ENCODE results near the gene DIRAS1.
"Not testable (repeated sequence)": the region's sequence is repeated elsewhere in the genome, so short reads cannot be mapped to it uniquely, and the experiment has no call there.

The DIRAS1 gene

DNA sequence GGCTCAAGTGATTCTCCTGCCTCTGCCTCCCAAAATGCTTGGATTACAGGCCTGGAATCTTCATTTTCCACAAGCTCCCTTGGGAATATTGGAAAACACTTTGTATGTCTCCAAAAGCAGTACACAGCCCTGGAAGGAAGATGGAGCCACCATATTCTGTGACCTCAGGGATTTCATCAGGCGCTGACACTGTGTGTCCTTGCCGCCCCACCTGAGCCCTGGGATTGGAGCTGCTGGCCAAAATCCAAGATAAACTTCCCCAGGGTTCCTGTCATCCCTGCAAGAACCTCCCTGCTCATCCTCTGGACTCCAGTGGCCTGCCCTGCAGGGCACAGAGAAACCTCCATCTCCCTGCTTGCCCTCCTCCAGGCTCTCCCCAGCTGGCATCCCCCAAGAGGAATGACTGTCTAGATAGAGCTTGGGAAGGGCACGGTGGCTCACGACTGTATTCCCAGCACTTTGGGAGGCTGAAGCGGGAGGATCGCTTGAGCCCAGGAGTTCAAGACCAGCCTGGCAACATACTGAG lies 17.4 kb downstream of the DIRAS1 start:
- FAIRE-seq, result no peak

DNA sequence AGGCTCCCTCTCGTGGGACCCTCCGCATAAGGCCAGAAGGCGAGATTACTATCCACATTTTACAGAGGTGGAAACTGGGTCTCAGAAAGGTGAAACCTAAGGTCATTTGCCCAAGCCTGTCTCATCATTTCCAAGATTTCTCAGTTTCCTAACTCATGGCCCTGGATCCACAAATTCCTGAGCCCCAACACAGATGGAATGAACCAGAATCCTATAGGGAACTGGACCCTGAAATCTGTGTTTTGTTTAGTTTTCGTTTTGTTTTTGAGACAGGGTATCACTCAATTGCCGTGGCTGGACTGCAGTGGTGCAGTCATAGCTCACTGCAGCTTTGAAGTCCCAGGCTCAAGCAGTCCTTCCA lies 18.1 kb downstream of the DIRAS1 start:
- FAIRE-seq, result no peak

- no peak for FAIRE-seq
Measured at GRCh38 chr19:2702170-2703076, 18.7 kb downstream of the DIRAS1 start, which contains the start of gene GNG7. GNG7 (minus strand) TSS chr19:2702694; CDS start chr19:2520688, 182,006 bp downstream.

DNA sequence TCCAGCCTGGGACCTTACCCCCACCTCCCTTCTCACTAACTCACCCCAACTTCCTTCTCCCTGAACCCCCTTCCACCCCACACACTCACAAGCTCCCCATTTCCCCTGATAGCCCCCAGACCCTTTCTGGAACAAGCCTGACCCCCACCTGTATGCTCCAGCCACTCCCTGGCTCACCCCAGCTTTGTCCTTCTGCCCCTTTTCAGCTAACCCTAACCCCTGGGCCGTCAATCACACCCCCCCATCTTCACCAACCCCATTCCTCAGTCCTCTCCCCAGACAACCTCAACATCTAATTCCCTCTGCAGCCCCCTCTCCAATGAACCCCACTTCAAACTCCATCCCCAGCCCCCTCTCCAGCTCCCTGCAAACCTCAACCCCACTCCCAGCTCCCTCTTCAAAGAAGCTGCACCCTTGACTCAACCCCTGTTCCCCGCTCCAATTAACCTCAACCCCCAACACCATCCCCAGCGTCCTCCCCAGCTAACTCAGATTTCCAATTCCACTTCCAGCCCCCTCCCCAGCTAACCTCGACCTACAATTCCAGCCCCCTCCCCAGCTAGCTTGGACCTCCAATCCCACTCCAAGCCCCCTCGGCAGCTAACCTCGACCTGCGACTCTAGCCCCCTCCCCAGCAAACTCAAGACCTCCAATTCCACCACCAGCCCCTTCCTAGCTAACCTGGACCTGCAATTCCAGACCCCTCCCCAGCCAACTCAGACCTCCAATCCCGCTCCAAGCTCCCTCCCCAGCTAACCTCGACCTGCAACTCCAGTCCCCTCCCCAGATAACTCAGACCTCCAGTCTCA lies 19.6 kb downstream of the DIRAS1 start:
- no peak for FAIRE-seq

- FAIRE-seq, result no peak
Measured at GRCh38 chr19:2700660-2701360, 20.4 kb downstream of the DIRAS1 start.

- no peak for FAIRE-seq
Measured at GRCh38 chr19:2699413-2700140, 21.6 kb downstream of the DIRAS1 start.

- FAIRE-seq, result no peak
Measured at GRCh38 chr19:2694196-2694595, 27.0 kb downstream of the DIRAS1 start.

DNA sequence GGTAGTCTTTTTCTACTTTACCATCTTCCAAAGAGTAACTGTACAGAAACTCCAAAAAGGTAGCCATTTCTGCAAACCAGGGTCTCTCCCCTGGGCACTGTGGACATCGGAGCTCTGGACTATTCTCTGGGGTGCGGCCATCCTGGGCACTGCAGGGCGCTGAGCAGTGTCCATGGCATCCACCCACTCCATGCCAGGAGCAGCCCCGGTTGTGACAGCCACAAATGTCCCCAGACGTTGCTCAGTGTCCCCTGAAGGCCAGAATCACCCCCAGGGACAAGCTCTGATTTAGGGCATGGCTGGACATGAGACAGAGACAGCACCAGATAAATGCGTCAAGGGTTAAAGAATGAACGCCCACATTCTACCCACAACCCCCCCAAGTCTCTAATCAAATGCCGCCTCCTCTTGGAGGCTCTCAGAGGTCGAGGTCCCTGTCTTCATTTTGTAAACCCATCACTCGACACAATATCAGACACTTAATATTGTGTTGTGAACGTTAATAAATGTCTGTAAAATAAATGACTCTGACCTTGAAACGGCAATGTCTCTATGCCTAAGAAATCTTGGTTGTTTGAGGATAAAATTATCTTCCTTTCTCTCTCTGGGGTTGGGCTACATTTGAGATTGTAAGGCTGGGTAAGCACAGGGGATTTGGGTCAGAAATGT lies 27.5 kb downstream of the DIRAS1 start:
- no peak for FAIRE-seq

GRCh38 chr19:2691951-2692350 lies 29.2 kb downstream of the DIRAS1 start:
- FAIRE-seq, result no peak

- FAIRE-seq, result no peak
Measured at GRCh38 chr19:2690856-2691255, 30.3 kb downstream of the DIRAS1 start.

DNA sequence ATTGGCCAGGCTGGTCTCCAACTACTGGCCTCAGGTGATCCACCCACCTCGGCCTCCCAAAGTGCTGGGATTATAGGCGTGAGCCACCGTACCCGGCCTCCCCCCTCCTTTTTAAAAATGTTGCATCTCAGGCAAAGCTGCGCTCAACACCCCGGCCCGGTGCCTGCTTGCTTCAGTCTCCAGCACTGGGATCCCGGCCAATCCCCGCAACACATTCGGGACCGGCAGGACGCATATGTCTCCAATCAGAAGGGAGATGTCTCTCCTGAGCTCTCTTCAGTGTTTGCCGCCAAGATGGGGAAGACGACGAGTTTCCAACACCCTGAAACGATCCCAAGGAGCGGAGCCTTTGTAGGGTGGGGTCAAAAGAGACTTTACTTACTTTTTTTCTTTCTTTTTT lies 34.8 kb downstream of the DIRAS1 start:
- FAIRE-seq, result no peak

DNA sequence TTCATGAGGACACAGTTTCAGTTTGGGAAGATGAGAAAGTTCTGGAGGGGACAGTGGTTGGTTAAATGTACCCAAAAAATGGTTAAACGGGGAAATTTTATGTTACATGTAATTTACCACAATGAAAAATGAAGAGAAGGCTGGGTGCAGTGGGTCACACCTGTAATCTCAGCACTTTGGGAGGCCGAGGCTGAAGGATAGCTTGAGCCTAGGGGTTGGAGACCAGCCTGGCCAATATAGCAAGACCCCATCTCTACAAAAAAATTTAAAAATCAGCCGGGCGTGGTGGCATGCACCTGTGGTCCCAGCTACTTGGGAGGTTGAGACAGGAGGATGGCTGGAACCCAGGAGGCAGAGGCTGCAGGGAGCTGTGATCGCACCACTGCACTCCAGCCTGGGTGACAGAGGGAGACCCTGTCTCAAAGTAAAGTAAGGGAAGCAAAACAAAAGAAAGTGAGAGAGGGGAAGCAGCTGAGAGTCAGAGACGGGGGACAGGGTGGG lies 35.9 kb downstream of the DIRAS1 start:
- FAIRE-seq, result no peak

DNA sequence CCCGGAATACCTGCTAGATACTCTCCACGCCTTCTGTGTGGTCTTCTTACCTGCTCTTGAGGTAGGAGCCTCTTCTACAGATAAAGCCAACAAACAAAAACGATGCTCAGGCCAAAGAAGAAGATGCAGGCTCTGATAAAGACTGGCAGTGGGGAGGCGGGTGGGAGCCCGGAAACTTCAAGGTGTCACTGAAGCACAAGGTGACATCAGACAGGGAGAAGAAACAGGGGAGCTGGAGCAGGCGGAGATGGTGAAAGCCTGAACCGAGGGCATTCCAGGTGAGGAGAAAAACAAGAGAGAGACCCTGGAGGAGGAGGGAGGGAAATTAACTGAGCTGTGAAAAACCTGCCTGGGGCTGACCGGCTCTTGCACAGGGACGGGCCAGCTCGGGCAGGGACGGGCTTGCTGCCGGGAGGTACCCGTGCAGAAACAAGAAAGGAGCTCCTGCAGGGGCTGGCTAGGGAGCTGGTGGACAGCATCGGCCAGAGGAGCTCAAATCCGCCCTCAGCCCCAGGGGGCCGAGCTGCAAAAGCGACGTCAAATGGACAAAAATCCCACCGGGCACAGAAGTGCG lies 37.7 kb downstream of the DIRAS1 start:
- FAIRE-seq, result no peak

DNA sequence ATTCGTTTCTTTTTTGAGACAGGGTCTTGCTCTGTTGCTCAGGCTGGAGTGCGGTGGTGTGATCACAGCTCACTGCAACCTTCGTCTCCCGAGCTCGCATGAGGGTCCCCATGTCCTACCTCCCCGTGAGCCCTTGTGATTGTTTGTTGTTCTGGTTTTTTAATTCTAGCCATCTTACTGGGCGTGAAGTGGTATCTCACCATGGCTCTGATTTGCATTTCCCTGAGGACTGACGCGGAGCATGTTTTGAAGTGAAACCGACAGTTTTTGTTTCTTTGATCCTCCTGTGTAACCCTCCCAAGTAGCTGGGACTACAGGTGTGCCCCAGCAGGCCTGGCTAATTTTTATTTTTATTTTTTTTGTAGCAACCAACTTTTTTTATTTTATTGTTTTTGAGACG lies 40.4 kb downstream of the DIRAS1 start:
- no peak for FAIRE-seq

- no peak for FAIRE-seq
Measured at GRCh38 chr19:2679439-2679838, 41.7 kb downstream of the DIRAS1 start.

GRCh38 chr19:2678948-2679347 lies 42.2 kb downstream of the DIRAS1 start:
- not testable (repeated sequence) for FAIRE-seq

DNA sequence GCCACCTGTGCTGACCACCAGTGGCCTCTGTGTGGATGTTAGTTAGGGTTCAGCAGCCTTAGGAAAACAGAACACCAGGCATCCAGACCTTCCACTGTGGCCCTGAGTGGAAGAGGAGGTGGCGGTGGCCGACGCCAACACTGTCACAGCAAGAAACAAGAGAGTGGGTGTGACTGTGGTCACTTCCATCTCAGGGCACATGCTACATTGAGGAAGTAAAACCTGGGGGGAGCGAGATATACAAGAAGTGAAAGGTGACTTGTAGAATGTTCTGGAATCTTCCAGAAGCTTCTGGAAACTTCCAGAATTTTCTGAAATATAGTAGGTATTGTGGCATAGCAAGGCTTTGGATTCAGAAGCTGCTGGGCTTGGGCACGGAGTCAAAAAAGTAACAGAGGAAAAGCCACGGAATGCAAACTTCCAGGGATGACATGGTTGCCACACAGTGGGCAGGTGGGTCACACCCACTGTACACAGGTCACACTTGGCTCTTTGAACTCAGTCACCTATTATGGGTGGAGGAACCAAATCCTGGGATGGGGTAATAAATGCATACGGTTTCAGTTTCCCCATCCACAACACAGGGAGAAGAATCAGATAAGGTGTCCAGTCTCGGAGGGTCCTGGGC lies 43.0 kb downstream of the DIRAS1 start:
- no peak for FAIRE-seq

- no peak for FAIRE-seq
Measured at GRCh38 chr19:2676823-2677222, 44.3 kb downstream of the DIRAS1 start.

DNA sequence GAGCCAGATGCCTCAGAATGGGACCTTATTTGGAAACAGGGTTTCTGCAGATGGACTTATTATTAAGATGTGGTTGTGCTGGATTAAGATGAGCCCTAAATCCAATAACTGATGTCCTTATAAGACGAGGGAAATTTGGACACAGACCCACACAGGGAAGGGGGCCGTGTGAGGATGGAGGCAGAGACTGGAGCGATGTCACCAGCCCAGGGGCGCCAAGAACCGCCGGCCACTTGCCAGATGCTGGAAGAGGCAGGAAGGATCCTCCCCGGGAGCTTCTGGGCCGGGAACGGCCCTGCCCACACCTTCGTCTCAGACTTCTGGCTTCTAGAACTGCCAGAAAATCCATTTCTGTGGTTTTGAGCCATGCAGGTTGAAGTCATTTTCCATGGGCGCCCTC lies 45.3 kb downstream of the DIRAS1 start:
- no peak for FAIRE-seq

- FAIRE-seq, result no peak
Measured at GRCh38 chr19:2670217-2670616, 51.0 kb downstream of the DIRAS1 start.

Measured in endometrium (tissue), 2 donors.